Nucleus accumbens (tissue), 56 donors: ENCODE measurements around the gene LRRC26.

ENCODE experiments used
- DNase-seq, 56 donors: peaks; one replicate each; lab custom pipeline; 2025; lab: John Stamatoyannopoulos, UW

The LRRC26 gene, protein sequence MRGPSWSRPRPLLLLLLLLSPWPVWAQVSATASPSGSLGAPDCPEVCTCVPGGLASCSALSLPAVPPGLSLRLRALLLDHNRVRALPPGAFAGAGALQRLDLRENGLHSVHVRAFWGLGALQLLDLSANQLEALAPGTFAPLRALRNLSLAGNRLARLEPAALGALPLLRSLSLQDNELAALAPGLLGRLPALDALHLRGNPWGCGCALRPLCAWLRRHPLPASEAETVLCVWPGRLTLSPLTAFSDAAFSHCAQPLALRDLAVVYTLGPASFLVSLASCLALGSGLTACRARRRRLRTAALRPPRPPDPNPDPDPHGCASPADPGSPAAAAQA

GRCh38 chr9:137169896-137170358 is at the start of gene LRRC26:
LRRC26 (minus strand) TSS chr9:137170051; CDS start chr9:137169943, 108 bp downstream.
- no peak for DNase-seq

DNA sequence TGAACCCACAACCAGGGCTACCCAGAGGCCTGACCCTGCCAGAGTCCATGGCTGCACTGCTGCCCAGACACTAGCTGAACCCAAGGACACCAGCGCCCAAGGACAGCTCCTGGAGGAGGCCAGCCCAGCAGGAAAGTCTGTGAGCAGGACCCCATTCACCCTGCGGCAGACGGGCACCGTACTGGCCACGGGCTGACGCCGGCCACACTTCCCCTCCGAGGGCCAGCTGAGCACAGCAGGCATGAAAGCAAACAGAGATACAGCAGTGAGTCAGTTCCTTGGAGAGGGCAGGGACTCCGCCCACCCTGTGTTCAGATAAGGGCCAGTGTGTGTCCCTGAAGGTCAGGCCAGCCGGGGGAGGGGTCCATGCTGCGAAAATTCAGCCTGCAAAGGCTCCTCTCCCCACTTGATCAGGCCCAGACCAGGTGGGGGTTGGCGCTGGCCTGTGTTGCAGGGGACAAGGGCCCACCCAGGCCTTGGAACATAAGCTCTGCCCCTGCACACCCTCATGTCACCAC is 49.0 kb upstream of the LRRC26 start:
- DNase-seq = no peak

DNA sequence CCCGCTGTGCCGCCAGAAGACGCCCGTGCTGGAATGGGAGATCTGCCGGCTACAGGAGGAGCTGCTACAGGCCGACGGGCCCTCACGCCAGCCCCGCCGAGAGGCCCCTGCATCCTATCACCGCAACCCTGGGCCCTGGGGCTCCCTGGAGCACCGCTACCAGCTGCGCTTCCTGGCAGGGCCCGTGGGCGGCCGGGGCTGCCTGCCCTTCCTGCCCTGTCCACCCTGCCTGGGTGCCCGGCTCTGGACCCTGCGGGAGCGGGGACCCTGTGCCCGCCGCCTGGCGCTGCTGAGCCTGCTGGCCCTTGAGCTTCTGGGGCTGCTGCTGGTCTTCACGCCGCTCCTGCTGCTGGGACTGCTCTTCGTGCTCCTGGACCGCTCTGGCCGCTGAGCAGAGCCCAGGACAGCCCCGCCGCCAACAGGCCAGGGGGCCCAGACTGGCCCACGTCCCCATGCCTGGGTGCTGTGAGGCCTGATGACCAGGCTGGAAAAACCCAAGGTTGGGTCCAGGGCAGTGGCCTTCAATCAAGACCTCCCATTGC is 48.4 kb upstream of the LRRC26 start:
- DNase-seq = no peak

DNA sequence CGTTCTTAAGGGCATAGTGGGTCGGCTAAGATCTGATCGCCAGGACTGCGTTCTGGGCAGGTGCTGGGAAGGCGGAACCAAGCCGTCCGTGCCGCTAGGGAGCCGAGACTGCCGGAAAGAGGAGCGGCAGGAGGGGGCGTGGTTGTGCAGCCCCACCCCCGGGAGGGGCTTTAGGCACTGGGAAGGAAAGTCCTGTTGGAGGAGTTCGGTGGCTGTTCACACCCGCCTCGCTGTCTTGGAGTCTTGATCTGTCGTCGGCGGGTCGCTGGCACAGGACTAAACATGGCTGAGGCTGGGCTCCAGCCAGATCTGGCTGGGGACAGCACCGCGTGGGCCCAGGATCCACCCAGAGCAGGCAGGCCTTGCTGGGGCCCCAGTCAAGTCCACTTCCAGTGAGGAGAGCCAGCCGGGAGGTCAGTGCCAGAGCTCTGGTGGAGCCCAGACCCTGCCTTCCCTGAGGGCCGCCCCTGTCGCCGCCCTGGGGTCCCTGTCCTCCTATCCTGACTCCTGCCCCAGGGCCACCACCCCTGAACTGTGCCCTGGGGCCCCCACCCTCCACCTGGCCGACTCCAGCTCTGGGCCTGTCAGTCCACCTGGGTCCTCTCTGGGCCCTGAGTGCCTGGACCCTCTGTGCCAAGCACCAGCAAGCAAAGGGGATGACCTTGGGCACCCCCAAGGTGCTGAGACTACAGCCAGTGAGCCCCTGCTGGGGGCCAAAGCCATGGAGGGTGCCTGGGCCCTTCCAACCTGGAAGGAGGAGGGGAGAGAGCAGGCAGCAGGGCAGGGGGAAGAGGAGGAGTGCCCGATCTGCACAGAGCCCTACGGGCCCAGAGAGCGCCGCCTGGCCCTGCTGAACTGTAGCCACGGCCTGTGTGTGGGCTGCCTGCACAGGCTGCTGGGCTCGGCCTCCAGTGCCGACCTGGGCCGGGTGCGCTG is 47.7 kb upstream of the LRRC26 start:
- DNase-seq = no peak

- DNase-seq = no peak
Observed at GRCh38 chr9:137216188-137216965, 46.5 kb upstream of the LRRC26 start.

- DNase-seq = no peak
Observed at GRCh38 chr9:137215196-137215986, 45.5 kb upstream of the LRRC26 start.

GRCh38 chr9:137214620-137215019 is 44.8 kb upstream of the LRRC26 start:
- DNase-seq = no peak

GRCh38 chr9:137213160-137214060 is 43.6 kb upstream of the LRRC26 start:
- peak in 7 of 56 donors; percentile 10 to 52 (median 29) for DNase-seq

DNA sequence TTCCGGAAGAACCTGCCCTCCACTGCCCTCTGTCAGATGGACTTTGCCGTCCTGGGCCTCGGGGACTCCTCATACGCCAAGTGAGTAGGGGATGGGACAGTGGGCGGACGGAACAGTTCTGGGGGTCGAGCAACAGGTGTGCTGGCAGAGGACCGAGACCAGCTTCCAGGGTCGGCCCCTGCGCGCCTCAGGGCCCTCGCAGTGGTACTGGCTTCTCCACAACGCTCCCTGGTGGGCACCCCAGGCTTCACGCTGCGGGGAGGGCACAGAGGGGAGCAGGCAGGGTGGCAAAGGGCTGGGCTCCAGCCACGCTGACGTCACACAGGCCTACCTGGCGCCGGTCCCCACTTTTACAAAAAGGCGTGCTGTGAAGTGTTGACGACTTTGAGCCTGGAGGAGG is 42.7 kb upstream of the LRRC26 start:
- DNase-seq = no peak

- DNase-seq = no peak
Observed at GRCh38 chr9:137211532-137211931, 41.7 kb upstream of the LRRC26 start.

DNA sequence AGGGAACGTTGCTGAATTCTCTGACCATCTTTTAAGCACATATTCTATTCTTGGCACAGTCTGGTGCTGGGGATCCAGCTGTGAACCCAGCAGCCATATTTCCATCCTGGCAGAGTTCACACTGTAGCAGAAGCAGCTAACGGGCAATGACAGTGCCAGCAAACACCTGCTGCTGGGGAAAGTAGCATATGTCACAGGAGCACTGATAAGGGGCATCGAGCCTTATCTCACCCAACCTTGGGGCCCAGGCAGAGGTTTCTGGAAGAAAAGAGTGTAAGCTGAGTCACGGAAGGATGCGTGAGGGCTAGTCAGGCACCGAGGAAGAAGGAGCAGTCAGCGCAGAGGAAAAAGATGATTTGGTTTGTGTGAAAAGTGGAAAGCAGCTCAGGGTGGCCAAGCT is 36.8 kb upstream of the LRRC26 start:
- DNase-seq = no peak

- DNase-seq = peak; percentile 23 to 97 (median 86)
Observed at GRCh38 chr9:137205126-137206069, 35.5 kb upstream of the LRRC26 start, which contains the start of the genes NDOR1 and TMEM203. NDOR1 (plus strand) TSS chr9:137205700; CDS start chr9:137205778, 78 bp downstream. TMEM203 (minus strand) TSS chr9:137205648; CDS start chr9:137205414, 234 bp downstream.

DNA sequence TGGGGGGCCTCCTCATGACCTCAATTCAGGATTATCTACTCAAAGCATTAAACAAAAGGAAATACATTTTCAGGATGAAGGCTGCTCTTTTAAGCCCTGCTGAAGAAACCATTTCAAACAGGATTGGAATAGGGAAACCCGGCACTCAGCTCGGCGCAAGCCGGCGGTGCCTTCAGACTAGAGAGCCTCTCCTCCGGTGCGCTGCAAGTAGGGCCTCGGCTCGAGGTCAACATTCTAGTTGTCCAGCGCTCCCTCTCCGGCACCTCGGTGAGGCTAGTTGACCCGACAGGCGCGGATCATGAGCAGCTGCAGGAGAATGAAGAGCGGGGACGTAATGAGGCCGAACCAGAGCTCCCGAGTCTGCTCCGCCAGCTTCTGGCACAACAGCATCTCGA is 34.9 kb upstream of the LRRC26 start:
- no peak for DNase-seq

GRCh38 chr9:137202966-137203365 is 33.1 kb upstream of the LRRC26 start:
- no peak for DNase-seq

DNA sequence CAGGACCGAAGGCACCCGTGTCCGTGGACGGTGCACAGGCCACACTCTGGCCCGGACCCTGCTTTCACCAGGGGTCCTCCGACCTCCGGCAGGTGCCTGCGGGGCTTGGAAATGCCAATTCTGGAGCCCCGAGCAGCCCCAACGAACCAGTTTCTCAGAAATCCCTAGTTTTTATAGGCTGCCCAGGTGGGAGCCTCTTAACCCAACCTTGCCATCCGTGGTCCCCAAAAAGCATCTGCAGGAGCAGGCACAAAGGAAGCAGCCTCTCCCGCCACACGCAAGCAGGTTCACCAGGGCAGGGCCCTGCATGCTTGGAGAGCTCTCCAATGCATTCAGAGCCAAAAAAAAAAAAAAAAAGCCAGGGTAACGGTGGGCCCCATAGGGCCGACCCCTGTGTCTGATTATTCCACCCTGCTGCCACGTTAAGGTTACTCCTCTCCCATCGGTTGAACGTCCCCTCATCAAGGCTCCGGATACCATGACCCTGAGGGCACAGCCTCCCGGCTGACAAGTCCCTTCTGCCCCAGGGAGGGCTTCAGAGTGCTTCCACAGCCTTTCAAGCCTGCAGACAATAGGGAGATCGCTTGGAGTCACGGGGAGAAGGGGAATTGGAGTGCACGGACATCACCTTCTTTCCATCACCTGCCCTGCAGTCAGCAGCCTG is 31.5 kb upstream of the LRRC26 start:
- DNase-seq = no peak
